Calu3 (cell line): ENCODE data around the gene IKZF3. TPM values are rescaled to one million over a fixed set of nuclear protein-coding genes. Genes with fewer than 3 reads are reported as not detected.
A peak's percentile ranks its signal among the peaks of the same experiment; 100 is the strongest.
"Not testable (repeated sequence)": the region's sequence is repeated elsewhere in the genome, so short reads cannot be mapped to it uniquely, and the experiment has no call there.

Experiments
- BruUV-seq: library from RNA; stranded (reverse); fragments of 400-500 nt; replicated peaks from 2 replicates; lab custom pipeline; 2021; lab: Mats Ljungman, UMichigan
- CTCF ChIA-PET: fragments of 300-600 bp; sonication (Branson Sonifier 250); formaldehyde crosslinking; loops from one replicate; lab custom pipeline; 2022; ENCODE audit warnings: antibody characterized with exemption; lab: Charles Lee
- DNase-seq: peaks from one replicate; pipeline ENCODE4 v3.0.0; 2022
- H3K27ac Mint-ChIP-seq: one replicate; pipeline ENCODE4 v1.8.0; 2022; ENCODE audit warnings: mixed read lengths; ENCODE audit not compliant: unreplicated experiment
- H3K27me3 Mint-ChIP-seq: one replicate; pipeline ENCODE4 v1.8.0; 2022; ENCODE audit warnings: mixed read lengths; ENCODE audit not compliant: unreplicated experiment
- H3K36me3 Mint-ChIP-seq: one replicate; pipeline ENCODE4 v1.8.0; 2022; ENCODE audit warnings: mild to moderate bottlenecking, moderate library complexity, mixed read lengths; ENCODE audit not compliant: insufficient read depth, unreplicated experiment
- H3K4me1 Mint-ChIP-seq: one replicate; pipeline ENCODE4 v1.8.0; 2022; ENCODE audit warnings: mild to moderate bottlenecking, low read depth, mixed read lengths; ENCODE audit not compliant: unreplicated experiment
- H3K4me3 Mint-ChIP-seq: one replicate; pipeline ENCODE4 v1.8.0; 2022; ENCODE audit warnings: mild to moderate bottlenecking, low read depth, moderate library complexity, mixed read lengths; ENCODE audit not compliant: unreplicated experiment
- H3K9me3 Mint-ChIP-seq: one replicate; pipeline ENCODE4 v1.8.0; 2022; ENCODE audit warnings: low read depth, mixed read lengths; ENCODE audit not compliant: unreplicated experiment
- CTCF ChIP-seq: fragments of 200-600 bp; IDR thresholded peaks from one replicate; pipeline ENCODE4 v1.8.0; 2022; ENCODE audit warnings: antibody characterized with exemption; ENCODE audit not compliant: unreplicated experiment
- intact Hi-C: fragments of 100-400 bp; cut with micrococcal nuclease; formaldehyde crosslinking; loops from one replicate; pipeline ENCODE4 v1.10.0; 2022; ENCODE audit not compliant: unreplicated experiment
- total RNA-seq: library from RNA; stranded (reverse); gene quantifications from 2 replicates; pipeline ENCODE4 v1.2.3, GENCODE V29; 2022

Gene IKZF3
- total RNA-seq, 1 experiment from 2014 or later: 30.9 TPM

DNA sequence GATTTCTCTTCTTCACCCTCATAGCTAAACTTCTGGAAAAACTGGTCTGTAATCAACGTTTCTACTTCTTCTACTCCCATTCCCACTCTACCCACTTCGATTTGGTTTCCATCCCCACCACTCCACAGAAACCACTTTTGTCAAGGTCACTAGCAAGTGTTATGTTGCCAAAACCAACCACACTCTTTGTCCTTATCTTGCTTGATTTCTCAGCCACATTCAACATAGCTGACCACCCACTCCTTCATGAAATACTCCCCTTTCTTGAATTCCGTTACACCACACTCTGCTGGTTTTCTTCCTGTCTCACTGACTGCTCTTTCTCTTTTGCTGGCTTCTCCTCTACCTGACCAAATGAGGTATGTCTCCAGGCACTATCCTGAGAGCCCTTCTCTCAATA is 11.9 kb downstream of the IKZF3 start:
- Mint-ChIP-seq H3K9me3 (no peaks in the 10 kb centered on the region), H3K36me3 (no peaks in the 10 kb centered on the region), H3K4me1 (peaks cover 10% of the 10 kb centered on the region), H3K27me3 (no peaks in the 10 kb centered on the region), H3K4me3 (no peak overlapping the region), H3K27ac (no peak overlapping the region)
- peak; percentile 59 for DNase-seq
- no TSS peak for BruUV-seq
- no peak for TF ChIP-seq CTCF
- intact Hi-C loops: no loop called here
- CTCF ChIA-PET: interaction anchor here (0.6 to 6.2 kb wide), 83 partner anchors 10 to 854 kb away, joined by 3 to 105 read pairs (median 6); partner anchors contain the start of genes CSF3, ERBB2, GSDMB and IKZF3

DNA sequence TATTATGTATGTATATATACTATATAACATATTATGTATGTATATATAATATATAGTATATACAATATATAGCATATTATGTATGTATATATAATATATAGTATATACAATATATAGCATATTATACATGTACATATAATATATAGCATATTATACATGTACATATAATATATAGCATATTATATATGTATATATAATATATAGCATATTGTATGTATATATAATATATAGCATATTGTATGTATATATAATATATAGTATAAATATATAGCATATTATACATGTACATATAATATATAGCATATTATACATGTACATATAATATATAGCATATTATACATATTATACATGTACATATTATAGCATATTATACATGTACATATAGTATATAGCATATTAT is 13.9 kb downstream of the IKZF3 start:
- H3K9me3 Mint-ChIP-seq, DNase-seq, H3K27ac Mint-ChIP-seq, H3K36me3 Mint-ChIP-seq, BruUV-seq, H3K27me3 Mint-ChIP-seq, H3K4me3 Mint-ChIP-seq, intact Hi-C loops: not testable (repeated sequence)
- peaks cover 10% of the 10 kb centered on the region for H3K4me1 Mint-ChIP-seq
- CTCF ChIA-PET: interaction anchor here (6.2 kb wide), 1 partner anchor 30 kb away, joined by 56 read pairs; no protein-coding TSS in a partner anchor

DNA sequence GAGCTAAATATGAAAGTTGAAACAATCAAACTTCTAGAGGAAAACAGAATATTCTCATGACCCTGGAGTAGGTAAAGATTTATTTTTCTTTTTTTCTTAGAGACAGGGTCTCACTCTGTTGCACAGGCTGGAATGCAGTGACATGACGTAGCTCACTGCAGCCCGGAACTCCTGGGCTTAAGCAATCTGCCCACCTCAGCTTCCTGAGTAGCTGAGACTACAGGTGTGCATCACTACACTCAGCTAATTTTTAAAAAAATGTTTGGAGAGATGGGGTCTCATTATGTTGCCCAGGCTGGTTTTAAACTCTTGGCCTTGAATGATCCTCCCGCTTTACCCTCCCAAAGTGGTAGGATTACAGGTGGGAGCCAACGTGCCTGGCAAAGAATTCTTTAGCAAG is 15.5 kb downstream of the IKZF3 start:
- peak; percentile 65 for DNase-seq
- Mint-ChIP-seq H3K4me1 (peaks cover 10% of the 10 kb centered on the region), H3K36me3 (no peaks in the 10 kb centered on the region), H3K27ac (no peak overlapping the region), H3K4me3 (no peak overlapping the region), H3K27me3 (no peaks in the 10 kb centered on the region), H3K9me3 (no peaks in the 10 kb centered on the region)
- CTCF ChIA-PET: interaction anchor here (0.5 to 31.7 kb wide), 53 partner anchors 12 to 1420 kb away, joined by 3 to 1809 read pairs (median 7); partner anchors contain the start of genes ARHGAP23, ERBB2, GSDMA and GSDMB
- intact Hi-C loops: loop anchor here (1.0 to 10.0 kb wide), 2 partner anchors 20 to 566 kb away; partner anchors contain the start of gene TOP2A
- TF ChIP-seq CTCF: no peak
- no TSS peak for BruUV-seq

- no peak overlapping the region for H3K4me3 Mint-ChIP-seq
- intact Hi-C loops: loop anchor here (10.0 kb wide), 1 partner anchor 569 kb away; the partner anchor contains the start of gene TOP2A
- no peak for DNase-seq
Observed at GRCh38 chr17:39846205-39846604, 17.9 kb downstream of the IKZF3 start.

More at GRCh38 chr17:39846205-39846604, 17.9 kb downstream of the IKZF3 start:
- Mint-ChIP-seq H3K27ac (no peak overlapping the region), H3K36me3 (no peaks in the 10 kb centered on the region), H3K4me1 (peaks cover 10% of the 10 kb centered on the region), H3K27me3 (no peaks in the 10 kb centered on the region), H3K9me3 (no peaks in the 10 kb centered on the region)
- BruUV-seq: no TSS peak
- CTCF ChIA-PET: interaction anchor here (0.7 to 31.7 kb wide), 63 partner anchors 9 to 774 kb away, joined by 3 to 1809 read pairs (median 13); partner anchors contain the start of genes ERBB2, GRB7, GSDMA and GSDMB
- TF ChIP-seq CTCF: no peak
